Left kidney (tissue), 2 donors: ENCODE results near the gene TUBB2A. TPM values are rescaled to one million over a fixed set of nuclear protein-coding genes. Genes with fewer than 3 reads are reported as not detected.
A peak's percentile ranks its signal among the peaks of the same experiment; 100 is the strongest.
"Not testable (repeated sequence)": the region's sequence is repeated elsewhere in the genome, so short reads cannot be mapped to it uniquely, and the experiment has no call there.

Source experiments
- DNase-seq: peaks from one replicate; pipeline ENCODE4 v3.0.0-alpha.2; 2013
- polyA plus RNA-seq: library from polyadenylated mRNA; unstranded; fragments of 120-200 nt; gene quantifications from one replicate; pipeline ENCODE4 v1.2.1, GENCODE V29; 2013; ENCODE audit not compliant: insufficient read length

Gene TUBB2A
- polyA plus RNA-seq, 1 donor, result 45.8 TPM

DNA sequence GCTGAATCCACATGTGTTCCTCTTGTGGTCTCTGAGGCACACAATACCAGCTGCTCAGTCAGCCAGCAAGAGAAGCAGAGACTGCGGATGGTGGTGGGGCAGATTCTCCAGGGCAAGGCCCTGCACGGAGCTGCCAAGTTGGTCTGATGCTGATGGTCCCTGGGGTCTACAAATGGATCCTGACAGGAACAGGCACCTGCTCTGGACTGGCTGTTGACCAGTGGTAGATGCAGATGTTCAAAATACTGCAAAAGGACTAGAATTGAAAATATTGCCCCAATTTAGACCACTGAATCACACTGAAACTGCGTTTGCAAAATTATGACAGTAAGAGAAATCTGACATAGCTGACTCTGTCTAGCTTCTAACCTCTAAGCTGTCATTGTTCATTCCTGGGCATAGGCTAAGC, 29.6 kb upstream of the TUBB2A start:
- no peak for DNase-seq

DNA sequence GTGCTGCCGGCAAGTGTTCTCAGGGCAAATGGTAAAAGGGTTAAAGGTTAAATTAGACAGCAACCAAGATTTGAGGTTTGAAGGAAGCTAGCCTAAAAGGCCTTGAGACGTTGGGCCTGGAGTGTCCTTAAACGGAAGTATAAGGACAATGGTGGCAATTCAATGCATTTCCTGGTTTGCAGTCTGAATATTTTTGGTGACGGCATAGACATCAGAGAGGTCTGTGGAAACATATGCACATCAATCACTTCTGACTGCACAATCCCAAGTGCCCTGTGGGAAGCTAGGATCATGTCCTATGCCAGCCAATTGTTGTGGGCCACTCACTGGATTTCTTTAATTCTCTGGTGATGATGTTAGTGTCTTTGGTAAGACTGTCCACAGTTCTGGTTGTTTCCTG, 25.7 kb upstream of the TUBB2A start:
- DNase-seq, result no peak

- no peak for DNase-seq
Measured at GRCh38 chr6:3181105-3181504, 23.8 kb upstream of the TUBB2A start.

GRCh38 chr6:3179945-3180344, 22.6 kb upstream of the TUBB2A start:
- DNase-seq, result not testable (repeated sequence)

GRCh38 chr6:3178666-3179065, 21.3 kb upstream of the TUBB2A start:
- DNase-seq, result not testable (repeated sequence)

GRCh38 chr6:3176562-3177355, 19.4 kb upstream of the TUBB2A start:
- DNase-seq, result no peak

GRCh38 chr6:3175715-3176402, 18.5 kb upstream of the TUBB2A start:
- no peak for DNase-seq

DNA sequence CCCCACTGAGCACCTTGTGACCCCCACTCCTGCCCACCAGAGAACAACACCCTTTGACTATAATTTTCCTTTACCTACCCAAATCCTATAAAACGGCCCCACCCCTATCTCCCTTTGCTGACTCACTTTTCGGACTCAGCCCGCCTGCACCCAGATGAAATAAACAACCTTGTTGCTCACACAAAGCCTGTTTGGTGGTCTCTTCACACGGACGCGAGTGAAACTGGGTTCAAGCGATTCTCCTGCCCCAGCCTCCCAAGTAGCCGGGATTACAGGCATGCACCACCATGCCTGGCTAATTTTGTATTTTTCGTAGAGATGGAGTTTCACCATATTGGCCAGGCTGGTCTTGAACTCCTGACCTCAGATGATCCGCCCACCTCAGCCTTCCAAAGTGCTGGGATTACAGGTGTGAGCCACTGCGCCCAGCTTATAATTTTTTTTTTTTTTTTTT, 16.3 kb upstream of the TUBB2A start:
- DNase-seq, result not testable (repeated sequence)

DNA sequence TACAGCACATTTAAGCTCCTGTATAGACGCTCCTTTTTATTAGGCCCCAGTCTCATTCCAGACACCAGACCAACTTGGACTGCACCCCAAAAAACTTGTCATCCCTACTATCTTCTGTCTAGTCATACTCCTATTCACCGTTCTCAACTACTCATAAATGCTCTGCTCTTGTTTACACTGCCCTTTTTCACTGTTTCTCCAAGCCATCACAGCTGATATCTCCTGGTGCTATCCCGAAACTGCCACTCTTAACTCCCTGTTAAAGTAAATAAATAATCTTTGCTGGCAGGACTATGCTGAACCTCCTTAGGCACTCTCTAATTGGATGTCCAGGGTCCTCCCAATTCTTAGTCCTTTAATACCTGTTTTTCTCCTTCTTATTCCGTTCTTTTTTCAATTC, 15.4 kb upstream of the TUBB2A start:
- DNase-seq, result not testable (repeated sequence)

- not testable (repeated sequence) for DNase-seq
Measured at GRCh38 chr6:3171313-3172175, 14.2 kb upstream of the TUBB2A start.

GRCh38 chr6:3170676-3171075, 13.3 kb upstream of the TUBB2A start:
- not testable (repeated sequence) for DNase-seq

GRCh38 chr6:3168046-3168445, 10.7 kb upstream of the TUBB2A start:
- DNase-seq, result not testable (repeated sequence)

GRCh38 chr6:3166535-3167225, 9.3 kb upstream of the TUBB2A start:
- DNase-seq, result not testable (repeated sequence)

DNA sequence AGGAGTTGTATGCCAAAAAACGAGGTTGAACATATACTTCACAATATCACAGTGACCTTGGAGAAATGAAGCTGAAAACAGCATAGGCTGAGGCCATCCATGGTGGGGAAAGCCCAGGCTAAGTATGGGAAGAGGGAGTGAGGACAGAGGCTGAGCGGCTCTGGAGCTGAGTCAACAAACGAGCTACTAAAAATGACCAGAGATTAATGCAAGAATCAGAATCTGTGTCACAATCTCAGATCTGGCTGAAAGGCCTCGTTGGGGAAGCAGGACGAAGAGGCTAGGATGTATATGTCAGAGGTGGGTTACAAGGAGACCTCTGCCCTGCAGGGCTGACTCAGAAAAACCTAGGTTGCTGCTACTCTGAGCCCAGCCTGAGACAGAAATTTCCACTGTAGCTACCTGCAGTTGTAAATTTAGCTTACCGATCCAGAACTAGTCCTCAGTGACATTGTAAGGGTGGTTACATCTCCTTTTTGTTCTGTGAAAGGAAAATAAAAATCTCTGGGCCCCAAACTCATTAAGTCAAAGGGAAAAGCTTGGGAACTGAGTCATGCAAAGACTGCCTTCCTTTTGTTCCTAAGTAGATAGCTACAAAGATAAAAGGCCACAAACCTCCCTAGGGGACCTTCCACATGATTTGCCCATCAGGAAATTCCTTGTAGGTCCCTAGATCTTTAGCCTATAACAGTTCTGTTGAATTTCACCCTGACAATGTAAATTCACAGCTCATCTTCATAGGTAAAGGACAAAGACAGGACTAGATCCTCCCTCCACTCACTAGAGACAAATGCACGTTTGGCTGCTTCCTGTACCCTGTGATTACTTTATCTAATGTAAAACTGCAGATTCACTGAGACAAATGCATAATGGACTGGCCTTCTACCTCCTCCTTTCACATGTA, 8.5 kb upstream of the TUBB2A start:
- no peak for DNase-seq

GRCh38 chr6:3164388-3164787, 7.0 kb upstream of the TUBB2A start:
- no peak for DNase-seq

DNA sequence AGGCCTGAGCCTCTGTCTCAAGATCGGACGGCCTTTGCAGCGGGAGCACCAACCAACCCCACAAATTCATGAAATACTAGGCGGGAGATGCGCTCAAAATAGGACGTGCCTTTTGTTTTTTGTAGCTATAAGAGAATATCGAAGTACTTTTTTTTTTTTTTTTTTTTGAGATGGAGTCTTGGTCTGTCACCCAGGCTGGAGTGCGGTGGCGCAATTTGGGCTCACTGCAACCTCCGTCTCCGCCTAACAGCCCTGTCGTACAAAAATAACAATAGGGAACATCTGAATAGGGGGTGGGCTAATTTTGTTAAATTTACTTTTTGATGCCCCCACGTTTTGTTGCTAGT, 5.9 kb upstream of the TUBB2A start:
- DNase-seq, result no peak

DNA sequence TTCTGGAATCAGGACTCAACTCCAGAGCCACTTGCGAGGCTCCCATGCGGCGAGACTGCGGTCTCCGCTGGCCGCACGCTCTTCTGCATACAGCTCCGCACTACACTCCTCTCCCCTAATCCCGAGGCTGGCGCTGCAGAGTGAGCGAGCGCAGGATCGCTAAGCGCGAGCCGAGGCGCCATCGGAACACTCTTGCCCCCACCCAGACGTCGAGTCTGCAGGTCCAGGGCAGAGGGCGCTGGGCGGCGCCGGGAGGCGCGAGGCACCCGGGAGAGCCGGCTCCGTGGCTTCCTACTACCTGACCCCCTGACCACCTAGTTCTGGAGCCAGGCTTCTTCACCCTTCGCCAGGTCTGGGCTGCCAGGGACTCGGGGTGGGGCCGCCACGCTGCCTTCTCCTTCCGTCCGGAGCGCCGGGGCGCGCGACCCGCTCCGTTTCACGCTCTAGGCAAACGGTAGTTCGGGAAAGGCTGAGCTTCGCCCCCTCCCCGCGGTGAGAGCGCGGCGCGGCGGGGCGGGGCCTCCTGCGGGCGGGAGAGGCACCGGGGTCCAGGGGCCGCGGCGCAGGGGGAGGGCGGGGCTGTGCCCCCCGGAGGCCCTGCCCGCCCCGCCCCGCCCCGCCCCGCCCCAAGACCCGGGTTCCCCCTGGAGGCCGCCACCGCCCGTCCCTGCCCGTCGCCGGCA, 5.4 kb upstream of the TUBB2A start:
- peak; percentile 70 for DNase-seq

GRCh38 chr6:3162067-3162497, 4.7 kb upstream of the TUBB2A start:
- DNase-seq, result no peak

DNA sequence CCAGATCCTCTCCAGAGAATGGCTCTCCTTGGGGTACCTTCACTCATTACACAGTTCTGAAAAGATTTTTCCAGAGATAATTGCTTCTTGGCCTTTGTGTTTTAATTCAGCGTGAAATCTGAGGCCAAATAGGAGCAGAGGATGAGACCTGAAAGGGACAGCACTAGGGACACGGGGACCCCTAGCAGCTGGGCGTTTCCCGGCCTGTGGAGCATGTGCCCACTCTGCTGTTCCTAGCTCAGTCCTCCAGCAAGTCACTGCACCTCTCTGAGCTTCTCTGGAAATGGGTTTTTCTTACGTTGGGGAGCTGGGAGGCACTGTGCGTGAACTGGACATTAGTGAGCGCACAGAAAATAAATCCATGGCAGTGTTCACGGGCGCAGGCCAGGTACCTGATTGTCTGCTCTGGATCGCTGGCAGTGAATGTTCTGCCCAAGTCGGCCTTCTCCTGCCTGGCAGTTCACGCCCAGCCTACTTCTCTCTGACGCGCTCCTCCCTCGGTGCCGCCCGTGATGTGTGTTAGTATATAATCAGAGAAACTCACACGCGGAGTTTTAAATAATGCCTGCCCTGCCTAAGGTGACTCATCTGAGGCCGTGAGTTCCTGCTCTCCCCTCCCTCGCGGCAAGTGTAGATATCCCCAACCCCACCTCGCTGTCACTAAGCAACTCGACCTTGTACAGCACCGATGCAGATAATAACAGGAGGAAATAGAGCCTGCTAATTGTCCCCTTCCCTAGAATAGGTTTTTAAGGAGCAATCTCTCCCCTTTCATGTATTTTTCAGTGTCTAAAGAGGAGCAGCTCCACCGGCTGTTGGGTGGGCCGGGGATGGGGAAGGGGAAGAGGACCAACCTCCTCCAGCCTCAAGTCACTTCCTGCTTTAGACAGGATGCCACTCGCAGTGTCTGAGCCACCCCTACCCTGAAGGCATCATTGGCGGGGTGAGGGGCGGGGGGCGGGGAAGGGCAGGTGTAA, 2.7 kb upstream of the TUBB2A start:
- no peak for DNase-seq
